HepG2 (cell line): Measurements from ENCODE around the gene PPIC. TPM values are rescaled to one million over a fixed set of nuclear protein-coding genes. Genes with fewer than 3 reads are reported as not detected.

Experiments
- AHR ChIP-seq: IDR thresholded peaks from 2 replicates; pipeline ENCODE4 v1.6.1; 2018; ENCODE audit warnings: missing genetic modification reagents, missing compliant biosample characterization
- FOXO1 ChIP-seq: sonication (generic); formaldehyde crosslinking; IDR thresholded peaks from 2 replicates; pipeline ENCODE4 v1.4.0; 2020; ENCODE audit warnings: missing genetic modification reagents
- GATAD2A ChIP-seq: IDR thresholded peaks from 2 replicates; pipeline ENCODE4 v1.6.1; 2016
- HCFC1 ChIP-seq: fragments of 150-350 bp; IDR thresholded peaks from 2 replicates; pipeline ENCODE4 v1.6.1; 2014; ENCODE audit warnings: low read depth, low read length
- MXD3 ChIP-seq: IDR thresholded peaks from 2 replicates; pipeline ENCODE4 v1.6.1; 2016; ENCODE audit warnings: mild to moderate bottlenecking, missing biosample characterization, missing genetic modification reagents
- POLR2G ChIP-seq: fragments of 200-400 bp; formaldehyde crosslinking; IDR thresholded peaks from 2 replicates; pipeline ENCODE4 v1.6.1; 2018; ENCODE audit warnings: mild to moderate bottlenecking, low read depth, low read length, moderate library complexity
- SMARCC2 ChIP-seq: fragments of 450-650 bp; IDR thresholded peaks from 2 replicates; pipeline ENCODE4 v1.6.1; 2017; ENCODE audit warnings: antibody characterized with exemption, mild to moderate bottlenecking
- SP2 ChIP-seq: sonication (generic); formaldehyde crosslinking; IDR thresholded peaks from 2 replicates; pipeline ENCODE4 v1.5.1; 2020; ENCODE audit warnings: mild to moderate bottlenecking, missing genetic modification reagents
- SP4 ChIP-seq: sonication (generic); formaldehyde crosslinking; IDR thresholded peaks from 2 replicates; pipeline ENCODE4 v1.8.1; 2023; ENCODE audit warnings: mild to moderate bottlenecking, missing genetic modification reagents
- TAF15 ChIP-seq: fragments of 200-400 bp; formaldehyde crosslinking; IDR thresholded peaks from one replicate; pipeline ENCODE4 v1.6.1; 2018; ENCODE audit warnings: mild to moderate bottlenecking, low read depth, low read length; ENCODE audit not compliant: poor library complexity, severe bottlenecking
- UBTF ChIP-seq: sonication (generic); formaldehyde crosslinking; IDR thresholded peaks from 2 replicates; pipeline ENCODE4 v1.4.0; 2020; ENCODE audit warnings: mild to moderate bottlenecking, missing genetic modification reagents
- ZBTB40 ChIP-seq, 2 experiments: fragments of 450-650 bp in 1 of 2; sonication (generic) in 1 of 2; formaldehyde crosslinking in 1 of 2; IDR thresholded peaks; 2 replicates each; pipeline versions ENCODE4 v1.6.1 to v1.8.0; 2016 to 2022; ENCODE audit warnings: antibody characterized with exemption in 1 of 2, mild to moderate bottlenecking in 1 of 2, missing genetic modification reagents in 1 of 2
- ZNF17 ChIP-seq: sonication (generic); formaldehyde crosslinking; IDR thresholded peaks from 2 replicates; pipeline ENCODE4 v1.5.0; 2020; ENCODE audit warnings: mild to moderate bottlenecking, missing genetic modification reagents
- ZNF501 ChIP-seq: sonication (generic); formaldehyde crosslinking; IDR thresholded peaks from 2 replicates; pipeline ENCODE4 v1.5.1; 2020; ENCODE audit warnings: mild to moderate bottlenecking, moderate library complexity, missing genetic modification reagents
- ZNF569 ChIP-seq: sonication (generic); formaldehyde crosslinking; IDR thresholded peaks from 2 replicates; pipeline ENCODE4 v1.5.0; 2020; ENCODE audit warnings: mild to moderate bottlenecking, missing genetic modification reagents, moderate library complexity, borderline replicate concordance
- ZNF615 ChIP-seq: sonication (generic); formaldehyde crosslinking; IDR thresholded peaks from 2 replicates; pipeline ENCODE4 v1.5.0; 2020; ENCODE audit warnings: mild to moderate bottlenecking, missing genetic modification reagents, borderline replicate concordance
- ZNF782 ChIP-seq: sonication (generic); formaldehyde crosslinking; IDR thresholded peaks from 2 replicates; pipeline ENCODE4 v1.4.0; 2020; ENCODE audit warnings: missing genetic modification reagents, mild to moderate bottlenecking, borderline replicate concordance
- polyA plus RNA-seq, 8 experiments: library from polyadenylated mRNA; depleted of rRNA in 3 of 8; stranded (reverse) in 7 of 8; unstranded in 1 of 8; fragments of >200 nt; fragmentation: Illumina TruSeq in 4 of 8; extraction: Trizol in 4 of 8; gene quantifications; 2 replicates each; pipeline versions ENCODE4 v1.2.1 to v1.2.3, GENCODE V29; 2011 to 2016; ENCODE audit warnings: low read depth in 4 of 8, missing spikeins in 1 of 8, mixed read lengths in 1 of 8; ENCODE audit not compliant: insufficient read depth in 1 of 8
- total RNA-seq, 5 experiments: library from RNA; depleted of rRNA; stranded (reverse); fragments of >200 nt; fragmentation: Illumina TruSeq; extraction: Trizol; gene quantifications; 2 replicates each; pipeline ENCODE4 v1.2.3, GENCODE V29; 2016; ENCODE audit warnings: low read depth in 1 of 5

The PPIC gene
- total and polyA plus RNA-seq, 2 of the 13 experiments (the other 11 are each of a cell fraction or from before 2014, with no cell fraction given) = 6.2 to 17.2 TPM

DNA sequence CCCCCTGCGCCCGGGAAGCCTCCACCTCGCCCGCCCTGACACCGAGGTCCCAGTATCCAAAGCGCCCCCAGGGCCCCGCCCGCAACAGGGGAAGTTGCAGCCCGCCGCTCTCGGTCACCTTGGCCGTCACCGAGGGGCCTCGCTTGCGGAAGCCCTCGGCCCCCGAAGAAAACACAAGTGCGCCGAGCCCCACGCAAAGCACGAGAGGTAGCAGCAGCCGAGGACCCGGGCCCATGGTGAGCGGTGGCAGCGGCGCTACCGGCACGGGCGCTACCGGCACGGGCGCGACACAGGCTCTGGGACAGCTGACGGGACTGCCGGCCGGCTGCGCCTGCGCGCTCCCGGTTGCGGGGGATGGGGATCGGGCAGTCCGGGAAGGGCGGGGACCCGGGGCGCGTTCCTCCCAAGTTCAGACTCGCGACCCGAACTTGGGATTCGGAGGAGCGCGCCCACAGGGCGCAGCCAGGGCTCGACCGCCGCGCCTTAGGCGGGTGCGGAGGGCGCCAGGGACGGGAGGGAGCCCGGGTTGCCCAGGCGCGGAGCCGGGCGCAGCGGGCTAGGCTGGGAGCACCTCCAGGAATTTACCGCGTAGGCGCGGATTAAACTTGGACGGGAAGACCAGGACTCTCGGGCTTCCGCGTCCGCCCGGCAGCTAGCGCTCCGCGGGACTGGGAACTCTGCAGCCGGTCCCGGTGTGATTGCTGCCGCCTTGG is at the start of gene PPIC (continued):
- no peak for TF ChIP-seq ZBTB40 (IDR thresholded peaks at IDR 0.05)
- peak; percentile 4; the same call in 1 of the 2 replicates for TF ChIP-seq ZBTB40 (CRISPR knock-in tag; IDR thresholded peaks at IDR 0.05)
- no peak for TF ChIP-seq SP2 (CRISPR knock-in tag)
- TF ChIP-seq MXD3 (CRISPR knock-in tag) = no peak
- TF ChIP-seq TAF15 = no peak
- TF ChIP-seq ZNF17 (CRISPR knock-in tag) = no peak
- TF ChIP-seq FOXO1 (CRISPR knock-in tag) = no peak
- TF ChIP-seq ZNF569 = 0 out of 2 replicates have a peak, but pooled peaks have one; percentile 50
- TF ChIP-seq ZNF501 (CRISPR knock-in tag) = peak; percentile 83
- no peak for TF ChIP-seq ZNF782
- TF ChIP-seq UBTF (CRISPR knock-in tag) = peak; percentile 96
- no peak for TF ChIP-seq HCFC1
- TF ChIP-seq SP4 (CRISPR knock-in tag) = no peak
- peak; percentile 74; the same call in 1 of the 2 replicates for TF ChIP-seq POLR2G
- TF ChIP-seq SMARCC2 = no peak
- 0 out of 2 replicates have a peak, but pooled peaks have one; percentile 29 for TF ChIP-seq AHR (CRISPR knock-in tag)
- TF ChIP-seq GATAD2A (CRISPR knock-in tag) = no peak
- no peak for TF ChIP-seq ZNF615 (CRISPR knock-in tag)
